Measurements from ENCODE around the gene EFNA5.

DNA sequence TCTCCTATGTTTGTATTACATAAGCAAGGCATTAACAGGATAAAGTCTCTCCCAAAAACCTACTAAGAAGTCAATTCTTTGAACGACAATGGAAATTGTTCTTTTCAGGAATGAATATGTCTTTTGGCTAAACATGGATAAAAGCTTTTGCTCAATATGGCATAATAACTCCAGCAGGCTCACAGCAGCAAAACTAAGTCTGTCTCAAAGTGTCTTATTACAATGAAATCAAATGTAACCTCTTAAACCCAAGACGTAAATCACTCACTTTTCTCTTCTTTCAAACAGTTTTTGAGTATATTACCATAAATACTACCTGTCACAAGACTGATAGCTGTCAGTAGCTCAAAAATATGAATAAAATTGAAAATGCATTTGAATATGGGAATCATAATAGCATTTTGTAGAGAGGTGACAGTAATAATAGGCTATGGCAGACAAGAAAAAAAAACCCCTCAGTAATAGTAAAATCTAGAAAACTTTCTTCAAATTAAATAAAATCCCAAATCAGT is 41.7 kb upstream of the EFNA5 start:
- TF ChIP-seq, protein P1, sequence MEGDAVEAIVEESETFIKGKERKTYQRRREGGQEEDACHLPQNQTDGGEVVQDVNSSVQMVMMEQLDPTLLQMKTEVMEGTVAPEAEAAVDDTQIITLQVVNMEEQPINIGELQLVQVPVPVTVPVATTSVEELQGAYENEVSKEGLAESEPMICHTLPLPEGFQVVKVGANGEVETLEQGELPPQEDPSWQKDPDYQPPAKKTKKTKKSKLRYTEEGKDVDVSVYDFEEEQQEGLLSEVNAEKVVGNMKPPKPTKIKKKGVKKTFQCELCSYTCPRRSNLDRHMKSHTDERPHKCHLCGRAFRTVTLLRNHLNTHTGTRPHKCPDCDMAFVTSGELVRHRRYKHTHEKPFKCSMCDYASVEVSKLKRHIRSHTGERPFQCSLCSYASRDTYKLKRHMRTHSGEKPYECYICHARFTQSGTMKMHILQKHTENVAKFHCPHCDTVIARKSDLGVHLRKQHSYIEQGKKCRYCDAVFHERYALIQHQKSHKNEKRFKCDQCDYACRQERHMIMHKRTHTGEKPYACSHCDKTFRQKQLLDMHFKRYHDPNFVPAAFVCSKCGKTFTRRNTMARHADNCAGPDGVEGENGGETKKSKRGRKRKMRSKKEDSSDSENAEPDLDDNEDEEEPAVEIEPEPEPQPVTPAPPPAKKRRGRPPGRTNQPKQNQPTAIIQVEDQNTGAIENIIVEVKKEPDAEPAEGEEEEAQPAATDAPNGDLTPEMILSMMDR (IDR thresholded peaks at IDR 0.05; ENCODE audit: poor library complexity, severe bottlenecking): no peak
- TF ChIP-seq EP300 (conservative IDR thresholded peaks at IDR 0.05; ENCODE audit: poor library complexity, severe bottlenecking) (peak; percentile 99), SMC3 (conservative IDR thresholded peaks at IDR 0.05; ENCODE audit: poor library complexity) (no peak), EZH2 (IDR thresholded peaks at IDR 0.05; ENCODE audit: borderline replicate concordance, insufficient read depth, low read length, poor library complexity, severe bottlenecking) (no peak), POLR2AphosphoS5 (IDR thresholded peaks at IDR 0.05) (peak; percentile 73)
- TF ChIP-seq, protein P2, sequence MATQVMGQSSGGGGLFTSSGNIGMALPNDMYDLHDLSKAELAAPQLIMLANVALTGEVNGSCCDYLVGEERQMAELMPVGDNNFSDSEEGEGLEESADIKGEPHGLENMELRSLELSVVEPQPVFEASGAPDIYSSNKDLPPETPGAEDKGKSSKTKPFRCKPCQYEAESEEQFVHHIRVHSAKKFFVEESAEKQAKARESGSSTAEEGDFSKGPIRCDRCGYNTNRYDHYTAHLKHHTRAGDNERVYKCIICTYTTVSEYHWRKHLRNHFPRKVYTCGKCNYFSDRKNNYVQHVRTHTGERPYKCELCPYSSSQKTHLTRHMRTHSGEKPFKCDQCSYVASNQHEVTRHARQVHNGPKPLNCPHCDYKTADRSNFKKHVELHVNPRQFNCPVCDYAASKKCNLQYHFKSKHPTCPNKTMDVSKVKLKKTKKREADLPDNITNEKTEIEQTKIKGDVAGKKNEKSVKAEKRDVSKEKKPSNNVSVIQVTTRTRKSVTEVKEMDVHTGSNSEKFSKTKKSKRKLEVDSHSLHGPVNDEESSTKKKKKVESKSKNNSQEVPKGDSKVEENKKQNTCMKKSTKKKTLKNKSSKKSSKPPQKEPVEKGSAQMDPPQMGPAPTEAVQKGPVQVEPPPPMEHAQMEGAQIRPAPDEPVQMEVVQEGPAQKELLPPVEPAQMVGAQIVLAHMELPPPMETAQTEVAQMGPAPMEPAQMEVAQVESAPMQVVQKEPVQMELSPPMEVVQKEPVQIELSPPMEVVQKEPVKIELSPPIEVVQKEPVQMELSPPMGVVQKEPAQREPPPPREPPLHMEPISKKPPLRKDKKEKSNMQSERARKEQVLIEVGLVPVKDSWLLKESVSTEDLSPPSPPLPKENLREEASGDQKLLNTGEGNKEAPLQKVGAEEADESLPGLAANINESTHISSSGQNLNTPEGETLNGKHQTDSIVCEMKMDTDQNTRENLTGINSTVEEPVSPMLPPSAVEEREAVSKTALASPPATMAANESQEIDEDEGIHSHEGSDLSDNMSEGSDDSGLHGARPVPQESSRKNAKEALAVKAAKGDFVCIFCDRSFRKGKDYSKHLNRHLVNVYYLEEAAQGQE (IDR thresholded peaks at IDR 0.05; ENCODE audit: borderline replicate concordance): peak; percentile 83

All from neural cell (in vitro differentiated cells).